Naive B cell (primary cell): Measurements from ENCODE around the gene KRTAP9-8. TPM values are rescaled to one million over a fixed set of nuclear protein-coding genes. Genes with fewer than 3 reads are reported as not detected.
A peak's percentile ranks its signal among the peaks of the same experiment; 100 is the strongest.
"Not testable (repeated sequence)": the region's sequence is repeated elsewhere in the genome, so short reads cannot be mapped to it uniquely, and the experiment has no call there.

Experiments
- ATAC-seq, 2 donors: fragments of 150-1000 bp; cut with Tn5 transposase; 2 replicates each; pipeline ENCODE4 v1.10.0; 2021; ENCODE audit warnings: low read depth in 2 of 2, mild to moderate bottlenecking in 2 of 2, moderate library complexity in 2 of 2
- DNase-seq: peaks from one replicate; pipeline ENCODE4 v3.0.0; 2022
- H3K27ac Mint-ChIP-seq, 6 donors: one replicate each; pipeline ENCODE4 v1.8.0; 2020 to 2022; ENCODE audit warnings: mild to moderate bottlenecking in 6 of 6, mixed read lengths in 6 of 6, moderate library complexity in 5 of 6, inconsistent platforms in 2 of 6
- H3K27me3 Mint-ChIP-seq, 3 donors: one replicate each; pipeline ENCODE4 v1.8.0; 2021 to 2022; ENCODE audit warnings: mixed read lengths in 3 of 3, mild to moderate bottlenecking in 1 of 3
- H3K36me3 Mint-ChIP-seq, 2 donors: one replicate each; pipeline ENCODE4 v1.8.0; 2020 to 2022; ENCODE audit warnings: mixed read lengths in 2 of 2, inconsistent platforms in 1 of 2, mild to moderate bottlenecking in 1 of 2
- H3K4me1 Mint-ChIP-seq, 3 donors: one replicate each; pipeline ENCODE4 v1.8.0; 2020 to 2022; ENCODE audit warnings: mixed read lengths in 3 of 3, inconsistent platforms in 1 of 3, mild to moderate bottlenecking in 1 of 3, moderate library complexity in 1 of 3
- H3K4me3 Mint-ChIP-seq, 8 donors: one replicate each; pipeline ENCODE4 v1.8.0; 2020 to 2022; ENCODE audit warnings: mild to moderate bottlenecking in 8 of 8, mixed read lengths in 8 of 8, moderate library complexity in 8 of 8, inconsistent platforms in 2 of 8
- H3K9me3 Mint-ChIP-seq, 7 donors: one replicate each; pipeline ENCODE4 v1.8.0; 2020 to 2022; ENCODE audit warnings: mixed read lengths in 7 of 7, mild to moderate bottlenecking in 5 of 7, inconsistent platforms in 2 of 7, moderate library complexity in 1 of 7
- polyA plus RNA-seq, 6 donors: library from polyadenylated mRNA; unstranded; fragments of 300-500 nt; fragmentation: Illumina TruSeq; gene quantifications; one replicate each; pipeline ENCODE4 v1.2.3, GENCODE V29; 2021; ENCODE audit warnings: low read depth in 6 of 6

The KRTAP9-8 gene, protein sequence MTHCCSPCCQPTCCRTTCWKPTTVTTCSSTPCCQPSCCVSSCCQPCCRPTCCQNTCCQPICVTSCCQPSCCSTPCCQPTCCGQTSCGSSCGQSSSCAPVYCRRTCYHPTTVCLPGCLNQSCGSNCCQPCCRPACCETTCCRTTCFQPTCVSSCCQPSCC
- polyA plus RNA-seq = not detected

DNA sequence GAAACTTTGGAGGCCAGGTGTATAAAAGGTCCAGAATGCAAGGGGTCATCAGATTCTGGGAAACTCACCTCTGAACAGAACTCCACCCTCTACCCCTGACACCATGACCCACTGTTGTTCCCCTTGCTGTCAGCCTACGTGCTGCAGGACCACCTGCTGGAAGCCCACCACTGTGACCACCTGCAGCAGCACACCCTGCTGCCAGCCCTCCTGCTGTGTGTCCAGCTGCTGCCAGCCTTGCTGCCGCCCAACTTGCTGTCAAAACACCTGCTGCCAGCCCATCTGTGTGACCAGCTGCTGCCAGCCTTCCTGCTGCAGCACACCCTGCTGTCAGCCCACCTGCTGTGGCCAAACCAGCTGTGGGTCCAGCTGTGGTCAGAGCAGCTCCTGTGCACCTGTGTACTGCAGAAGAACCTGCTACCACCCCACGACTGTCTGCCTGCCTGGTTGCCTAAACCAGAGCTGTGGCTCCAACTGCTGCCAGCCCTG lies at the start of gene KRTAP9-8:
Gene KRTAP9-8, plus strand, starts transcription at position 51 of the 489 bp plus-strand sequence. Its CDS starts 53 bp downstream, at position 104.
- Mint-ChIP-seq H3K27ac (peak within 1 kb of the TSS in 1 of 6 donors; percentile 25), H3K4me1 (peaks cover 0 to 17% (median 13%) of the 10 kb centered on the region in 3 donors), H3K27me3 (peaks cover 11 to 59% (median 31%) of the 10 kb centered on the region in 3 donors)
- not testable (repeated sequence) for ATAC-seq, H3K9me3 Mint-ChIP-seq, H3K36me3 Mint-ChIP-seq, H3K4me3 Mint-ChIP-seq, DNase-seq

GRCh38 chr17:41189837-41190318 lies 47.9 kb upstream of the KRTAP9-8 start, which contains the start of gene KRTAP9-1:
TSS of gene KRTAP9-1 (plus strand) at chr17:41189887. CDS start at chr17:41189887, 0 bp downstream.
- peaks cover 5 to 52% (median 11%) of the 10 kb centered on the region in 3 donors for H3K27me3 Mint-ChIP-seq

DNA sequence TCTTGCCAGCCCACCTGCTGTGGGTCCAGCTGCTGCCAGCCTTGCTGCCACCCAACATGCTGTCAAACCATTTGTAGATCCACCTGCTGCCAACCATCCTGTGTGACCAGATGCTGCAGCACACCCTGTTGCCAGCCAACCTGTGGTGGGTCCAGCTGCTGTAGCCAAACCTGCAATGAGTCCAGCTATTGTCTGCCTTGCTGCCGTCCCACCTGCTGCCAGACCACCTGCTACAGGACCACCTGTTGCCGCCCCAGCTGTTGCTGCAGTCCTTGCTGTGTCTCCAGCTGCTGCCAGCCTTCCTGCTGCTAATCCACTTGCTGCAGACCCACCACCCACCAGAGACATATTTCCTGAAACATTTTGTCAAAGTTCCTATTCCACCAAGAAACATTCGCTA lies 47.5 kb upstream of the KRTAP9-8 start:
- no peak for DNase-seq
- Mint-ChIP-seq H3K9me3 (peaks cover 0 to 3% (median 1%) of the 10 kb centered on the region in 7 donors), H3K27me3 (peaks cover 5 to 52% (median 11%) of the 10 kb centered on the region in 3 donors), H3K27ac (peak overlapping the region in 1 of 6 donors; percentile 88), H3K36me3 (no peaks in the 10 kb centered on the region), H3K4me1 (peaks cover 0 to 7% (median 5%) of the 10 kb centered on the region in 3 donors), H3K4me3 (no peak overlapping the region)
- ATAC-seq = no peak

More at GRCh38 chr17:41189837-41190318, 47.9 kb upstream of the KRTAP9-8 start, which contains the start of gene KRTAP9-1:
- DNase-seq, ATAC-seq, H3K36me3 Mint-ChIP-seq, H3K9me3 Mint-ChIP-seq, H3K4me1 Mint-ChIP-seq: not testable (repeated sequence)
- Mint-ChIP-seq H3K27ac (peak within 1 kb of the TSS in 2 of 6 donors; percentile 31 to 88), H3K4me3 (peak within 1 kb of the TSS in 1 of 8 donors; percentile 0)

DNA sequence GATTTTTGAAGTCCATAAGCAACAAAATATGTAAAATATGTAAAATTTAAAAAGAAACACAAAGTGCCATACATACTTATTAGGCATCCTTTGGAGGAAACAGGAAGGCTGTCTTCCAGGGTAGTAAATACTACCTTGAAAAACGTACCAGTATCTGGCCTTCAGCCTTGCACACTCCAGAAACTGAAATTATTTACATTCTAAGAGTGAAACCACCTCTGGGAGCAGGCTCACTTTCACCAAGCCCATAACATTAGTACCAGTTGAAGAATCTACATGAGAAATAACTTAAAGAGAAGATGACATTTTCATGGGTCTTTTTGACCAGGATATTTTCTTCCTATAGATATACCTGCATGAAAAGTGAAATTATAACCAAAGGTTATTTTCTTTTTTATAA lies 41.7 kb upstream of the KRTAP9-8 start:
- ATAC-seq = no peak

GRCh38 chr17:41199421-41200078 lies 38.2 kb upstream of the KRTAP9-8 start:
- H3K36me3 Mint-ChIP-seq = no peaks in the 10 kb centered on the region
- H3K27me3 Mint-ChIP-seq = peaks cover 0 to 17% (median 0%) of the 10 kb centered on the region in 3 donors
- no peak for ATAC-seq
- peaks cover 0 to 10% (median 6%) of the 10 kb centered on the region in 7 donors for H3K9me3 Mint-ChIP-seq
- no peak for DNase-seq
- no peak overlapping the region for H3K4me3 Mint-ChIP-seq
- H3K4me1 Mint-ChIP-seq = no peaks in the 10 kb centered on the region
- peak overlapping the region in 1 of 6 donors; percentile 11 for H3K27ac Mint-ChIP-seq

More for the DNA sequence above, 41.7 kb upstream of the KRTAP9-8 start:
- H3K27me3 Mint-ChIP-seq = peaks cover under 1 to 34% (median 4%) of the 10 kb centered on the region in 3 donors
- no peaks in the 10 kb centered on the region for H3K36me3 Mint-ChIP-seq
- H3K4me3 Mint-ChIP-seq = no peak overlapping the region
- H3K27ac Mint-ChIP-seq = no peak overlapping the region
- peaks cover 0 to 10% (median 9%) of the 10 kb centered on the region in 7 donors for H3K9me3 Mint-ChIP-seq
- no peaks in the 10 kb centered on the region for H3K4me1 Mint-ChIP-seq
- no peak for DNase-seq

DNA sequence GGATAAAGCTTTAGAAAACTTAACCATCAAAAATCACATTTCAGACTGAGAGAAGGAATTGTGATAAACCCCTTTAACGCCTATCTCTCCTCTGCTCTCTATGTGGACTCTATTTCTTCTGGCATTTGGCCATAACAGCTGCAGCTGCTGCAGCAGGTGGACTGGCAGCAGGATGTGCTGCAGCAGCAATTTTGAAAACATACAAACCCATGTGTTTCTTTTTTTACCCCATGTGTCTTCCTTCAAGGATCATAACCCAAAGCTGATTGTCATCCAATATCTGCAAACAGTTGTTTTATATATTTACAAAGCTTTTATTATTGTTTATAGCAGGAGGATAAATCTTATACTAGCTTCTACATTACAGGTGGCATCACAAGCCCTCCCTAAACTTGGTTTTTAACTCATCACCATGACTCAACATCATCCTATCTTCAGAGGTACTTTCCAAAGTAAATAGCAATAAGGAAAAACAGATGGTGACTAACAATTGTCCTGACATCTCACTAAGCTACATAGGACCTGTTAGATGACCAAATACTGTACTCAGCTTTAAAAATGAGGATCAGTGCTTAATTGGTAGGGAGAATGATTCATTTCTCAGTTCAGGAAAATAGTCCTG lies 25.8 kb upstream of the KRTAP9-8 start:
- Mint-ChIP-seq H3K27me3 (peaks cover 19 to 45% (median 30%) of the 10 kb centered on the region in 3 donors), H3K36me3 (peaks cover 9 to 16% of the 10 kb centered on the region in 2 donors), H3K9me3 (peaks cover 0 to 3% (median 0%) of the 10 kb centered on the region in 7 donors), H3K4me1 (peaks cover 0 to 18% (median 13%) of the 10 kb centered on the region in 3 donors), H3K4me3 (peak overlapping the region in 1 of 8 donors; percentile 51), H3K27ac (no peak overlapping the region)
- ATAC-seq = no peak
- DNase-seq = peak; percentile 3

DNA sequence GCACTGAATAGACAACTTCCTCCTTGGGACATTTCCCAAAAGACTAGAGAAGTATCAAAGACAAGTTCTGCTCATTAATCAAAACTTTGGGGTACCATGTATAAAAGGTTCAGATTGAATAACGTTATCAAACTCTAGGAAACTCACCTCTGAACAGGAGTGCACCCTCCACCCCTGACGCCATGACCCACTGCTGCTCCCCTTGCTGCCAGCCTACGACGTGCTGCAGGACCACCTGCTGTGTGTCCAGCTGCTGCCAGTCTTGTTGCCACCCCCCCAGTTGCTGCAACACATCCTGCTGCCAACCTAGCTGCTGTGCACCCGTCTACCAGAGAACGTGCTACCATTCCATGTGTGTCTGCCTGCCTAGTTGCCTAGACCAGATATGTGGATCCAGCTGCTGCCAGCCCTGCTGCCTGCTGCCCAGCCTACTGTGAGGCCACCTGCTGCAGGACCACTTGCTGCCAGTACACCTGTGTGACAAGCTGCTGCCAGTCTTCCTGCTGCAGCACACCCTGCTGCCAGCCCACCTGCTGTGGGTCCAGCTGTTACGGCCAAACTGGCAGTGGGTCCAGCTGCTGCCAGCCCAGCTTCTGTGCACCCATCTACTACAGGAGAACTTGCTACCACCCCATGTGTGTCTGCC lies 25.2 kb upstream of the KRTAP9-8 start:
- DNase-seq (no peak), ATAC-seq (no peak)
- H3K27ac Mint-ChIP-seq = no peak overlapping the region

GRCh38 chr17:41215681-41216080 lies 22.1 kb upstream of the KRTAP9-8 start:
- Mint-ChIP-seq H3K36me3 (peaks cover 0 to 8% of the 10 kb centered on the region in 2 donors), H3K4me1 (peaks cover 0 to 18% (median 18%) of the 10 kb centered on the region in 3 donors), H3K27me3 (peaks cover 0 to 42% (median 12%) of the 10 kb centered on the region in 3 donors), H3K9me3 (peaks cover 0 to 11% (median 4%) of the 10 kb centered on the region in 7 donors), H3K4me3 (no peak overlapping the region), H3K27ac (no peak overlapping the region)
- DNase-seq (no peak), ATAC-seq (no peak)

More for the DNA sequence above, 25.2 kb upstream of the KRTAP9-8 start:
- H3K4me1 Mint-ChIP-seq = peaks cover 0 to 18% (median 18%) of the 10 kb centered on the region in 3 donors
- peaks cover 0 to 3% (median 0%) of the 10 kb centered on the region in 7 donors for H3K9me3 Mint-ChIP-seq
- peak overlapping the region in 1 of 8 donors; percentile 44 for H3K4me3 Mint-ChIP-seq
- H3K36me3 Mint-ChIP-seq = peaks cover 9 to 15% of the 10 kb centered on the region in 2 donors
- H3K27me3 Mint-ChIP-seq = peaks cover 19 to 52% (median 30%) of the 10 kb centered on the region in 3 donors

DNA sequence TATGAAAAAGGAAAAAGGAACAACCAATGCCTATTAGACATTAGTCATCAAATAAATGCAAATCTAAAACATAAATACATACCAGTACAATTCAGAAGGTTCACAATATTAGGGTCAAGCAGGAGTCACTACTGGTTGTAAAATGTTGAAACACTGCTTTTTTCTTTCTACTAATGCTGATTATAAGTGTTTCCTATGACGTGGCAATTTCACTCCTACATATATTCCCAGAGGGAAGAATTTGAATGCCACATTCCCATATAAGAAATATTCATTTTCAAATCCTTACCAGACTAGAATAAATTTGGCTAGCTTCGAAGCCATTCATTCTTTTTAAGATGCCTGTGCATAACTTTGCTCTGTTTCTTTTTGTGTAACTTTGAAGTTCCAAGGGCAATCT lies 14.0 kb upstream of the KRTAP9-8 start:
- H3K36me3 Mint-ChIP-seq = peaks cover 0 to 8% of the 10 kb centered on the region in 2 donors
- H3K27ac Mint-ChIP-seq = peak overlapping the region in 1 of 6 donors; percentile 4
- H3K4me3 Mint-ChIP-seq = no peak overlapping the region
- ATAC-seq (no peak), DNase-seq (no peak)
- H3K9me3 Mint-ChIP-seq = peaks cover 0 to 13% (median 6%) of the 10 kb centered on the region in 7 donors
- H3K4me1 Mint-ChIP-seq = peaks cover 4 to 7% (median 7%) of the 10 kb centered on the region in 3 donors
- peaks cover 0 to 13% (median 3%) of the 10 kb centered on the region in 3 donors for H3K27me3 Mint-ChIP-seq

DNA sequence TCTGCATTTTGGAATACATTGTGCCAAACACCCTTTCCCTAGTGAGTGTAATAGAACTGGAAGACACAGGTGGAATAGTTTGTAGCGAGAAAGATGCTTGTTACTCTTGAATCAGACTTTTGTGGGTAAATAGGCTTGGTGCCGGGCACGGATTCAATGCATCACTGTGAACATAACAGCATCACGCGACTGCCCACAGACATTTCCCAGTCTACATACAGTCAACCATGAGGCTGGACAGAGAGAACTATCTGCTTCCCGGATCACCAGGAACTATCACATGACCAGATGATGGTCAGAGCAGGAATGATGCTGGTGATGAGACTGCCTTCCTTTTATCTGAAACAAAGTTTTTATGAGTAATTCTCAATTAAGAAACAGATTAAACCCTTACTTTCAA lies 11.7 kb upstream of the KRTAP9-8 start:
- no peak overlapping the region for H3K4me3 Mint-ChIP-seq
- peaks cover 0 to 8% (median 6%) of the 10 kb centered on the region in 3 donors for H3K27me3 Mint-ChIP-seq
- peaks cover 0 to 8% of the 10 kb centered on the region in 2 donors for H3K36me3 Mint-ChIP-seq
- no peak overlapping the region for H3K27ac Mint-ChIP-seq
- no peak for DNase-seq
- H3K9me3 Mint-ChIP-seq = peaks cover 0 to 5% (median 2%) of the 10 kb centered on the region in 7 donors
- peaks cover 13 to 19% (median 16%) of the 10 kb centered on the region in 3 donors for H3K4me1 Mint-ChIP-seq
- ATAC-seq = no peak

GRCh38 chr17:41226598-41227095 lies 11.2 kb upstream of the KRTAP9-8 start, which contains the start of gene KRTAP9-2:
TSS of gene KRTAP9-2 (plus strand) at chr17:41226648. CDS start at chr17:41226655, 7 bp downstream.
- not testable (repeated sequence) for H3K9me3 Mint-ChIP-seq, H3K27ac Mint-ChIP-seq, H3K36me3 Mint-ChIP-seq, ATAC-seq, H3K27me3 Mint-ChIP-seq, H3K4me3 Mint-ChIP-seq, DNase-seq
- peaks cover 10 to 13% (median 10%) of the 10 kb centered on the region in 3 donors for H3K4me1 Mint-ChIP-seq

DNA sequence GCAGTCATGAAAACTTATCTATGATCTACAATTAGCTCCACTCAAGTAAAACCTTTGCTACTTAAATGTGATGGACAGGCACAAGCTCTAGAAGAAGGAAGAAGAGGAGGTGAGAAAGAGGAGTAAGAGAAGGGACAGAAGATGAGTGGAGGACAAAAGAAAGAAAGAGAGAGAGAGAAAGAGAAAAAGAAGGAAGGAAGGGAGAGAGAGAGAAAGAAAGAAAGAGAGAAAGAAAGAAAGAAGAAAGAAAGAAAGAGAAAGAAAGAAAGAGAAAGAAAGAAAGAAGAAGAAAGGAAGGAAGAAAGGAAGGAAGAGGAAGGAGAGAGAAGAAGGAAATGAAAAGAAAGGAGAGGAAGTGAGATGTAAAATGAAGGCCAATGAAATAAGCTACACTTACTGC lies 7.7 kb upstream of the KRTAP9-8 start:
- Mint-ChIP-seq H3K27me3 (peaks cover 9 to 20% (median 19%) of the 10 kb centered on the region in 3 donors), H3K36me3 (peaks cover 0 to 8% of the 10 kb centered on the region in 2 donors), H3K27ac (peak overlapping the region in 3 of 6 donors; percentile 4 to 60 (median 8)), H3K4me1 (peaks cover 12 to 18% (median 13%) of the 10 kb centered on the region in 3 donors), H3K9me3 (peaks cover 0 to 5% (median 2%) of the 10 kb centered on the region in 7 donors), H3K4me3 (peak overlapping the region in 4 of 8 donors; percentile 7 to 69 (median 26))
- ATAC-seq (no peak), DNase-seq (no peak)
